SKM-1 treated with dmso at 0.1 percent for 144 hours (cell line): Measurements from ENCODE around the gene MRAP2.
"Not testable (repeated sequence)": the region's sequence is repeated elsewhere in the genome, so short reads cannot be mapped to it uniquely, and the experiment has no call there.

Experiments
- DNase-seq: peaks from one replicate; lab custom pipeline; 2025; ENCODE audit not compliant: unreplicated experiment; lab: John Stamatoyannopoulos, UW

Gene MRAP2

DNA sequence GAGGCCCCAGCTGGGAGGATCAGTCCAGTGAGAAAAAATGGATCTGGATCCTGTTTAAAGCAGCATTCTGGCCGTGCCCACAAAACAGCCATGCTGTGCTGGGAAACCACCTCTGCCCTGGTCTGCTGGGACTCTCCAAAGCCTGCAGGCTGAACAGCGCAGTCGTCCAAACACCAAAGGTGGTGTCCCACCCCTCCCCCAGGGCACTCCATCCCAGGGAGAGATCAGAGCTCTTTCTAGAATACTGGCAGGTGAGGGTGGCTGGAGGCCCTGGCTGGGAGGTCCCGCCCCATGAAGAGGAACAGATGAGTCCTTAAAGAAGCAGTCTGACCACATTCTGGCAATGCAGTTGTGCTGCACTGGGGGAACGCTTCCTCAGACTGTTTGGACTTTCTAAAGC, 84.6 kb downstream of the MRAP2 start:
- no peak for DNase-seq

DNA sequence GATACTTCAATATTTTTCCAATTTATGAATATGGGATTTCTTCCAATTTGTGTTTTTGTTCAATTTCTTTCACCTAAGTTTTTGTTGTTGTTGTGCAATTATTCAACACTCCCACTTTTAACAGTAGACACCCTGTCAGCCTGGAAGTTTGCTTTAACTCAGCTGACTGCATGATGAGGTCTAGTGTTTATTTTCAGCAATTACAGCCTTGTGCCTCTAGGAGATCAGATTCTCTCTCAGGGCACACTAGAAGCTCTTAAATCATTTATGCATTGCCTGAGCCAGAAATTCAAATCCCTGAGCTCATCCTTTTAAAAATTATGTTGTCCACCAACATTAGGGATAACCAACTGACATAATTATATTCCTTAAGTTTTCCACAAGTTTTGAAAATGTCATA, 85.7 kb downstream of the MRAP2 start:
- DNase-seq = no peak

DNA sequence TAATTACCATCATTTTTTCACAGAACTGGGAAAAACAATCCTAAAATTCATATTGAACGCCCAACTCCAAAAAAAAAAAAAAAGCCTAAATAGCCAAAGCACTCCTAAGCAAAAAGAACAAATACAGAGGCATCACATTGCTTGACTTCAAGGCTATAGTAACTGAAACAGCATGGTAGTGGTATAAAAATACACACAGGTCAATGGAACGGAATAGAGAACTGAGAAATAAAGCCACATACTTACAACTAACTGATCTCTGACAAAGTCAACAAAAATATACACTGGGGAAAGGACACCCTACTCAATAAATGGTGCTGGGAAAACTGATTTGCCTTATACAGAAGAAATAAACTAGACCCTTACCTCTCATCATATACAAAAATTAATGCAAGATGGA, 89.6 kb downstream of the MRAP2 start:
- DNase-seq = no peak

DNA sequence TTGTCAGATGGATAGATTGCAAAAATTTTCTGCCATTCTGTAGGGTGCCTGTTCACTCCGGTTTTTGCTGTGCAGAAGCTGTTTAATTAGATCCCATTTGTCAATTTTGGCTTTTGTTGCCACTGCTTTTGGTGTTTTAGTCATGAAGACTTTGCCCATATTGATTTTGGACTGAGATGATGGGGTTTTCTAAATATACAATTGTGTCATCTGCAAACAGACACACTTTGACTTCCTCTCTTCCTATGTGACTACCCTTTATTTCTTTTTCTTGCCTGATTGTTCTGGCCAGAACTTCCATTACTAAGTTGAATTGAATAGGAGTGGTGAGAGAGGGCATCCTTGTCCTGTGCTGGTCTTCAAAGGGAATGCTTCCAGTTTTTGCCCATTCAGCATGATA, 96.0 kb downstream of the MRAP2 start:
- DNase-seq = not testable (repeated sequence)

DNA sequence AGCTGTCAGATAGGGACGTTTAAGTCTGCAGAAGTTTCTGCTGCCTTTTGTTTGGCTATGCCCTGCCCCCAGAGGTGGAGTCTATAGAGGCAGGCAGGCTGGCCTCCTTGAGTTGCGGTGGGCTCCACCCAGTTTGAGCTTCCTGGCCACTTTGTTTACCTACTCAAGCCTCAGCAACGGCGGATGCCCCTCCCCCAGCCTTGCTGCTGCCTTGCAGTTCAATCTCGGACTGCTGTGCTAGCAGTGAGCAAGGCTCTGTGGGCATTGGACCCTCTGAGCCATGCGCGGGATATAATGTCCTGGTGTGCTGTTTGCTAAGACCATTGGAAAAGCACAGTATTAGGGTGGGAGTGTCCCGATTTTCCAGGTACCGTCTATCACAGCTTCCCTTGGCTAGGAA, 99.8 kb downstream of the MRAP2 start:
- DNase-seq = not testable (repeated sequence)

DNA sequence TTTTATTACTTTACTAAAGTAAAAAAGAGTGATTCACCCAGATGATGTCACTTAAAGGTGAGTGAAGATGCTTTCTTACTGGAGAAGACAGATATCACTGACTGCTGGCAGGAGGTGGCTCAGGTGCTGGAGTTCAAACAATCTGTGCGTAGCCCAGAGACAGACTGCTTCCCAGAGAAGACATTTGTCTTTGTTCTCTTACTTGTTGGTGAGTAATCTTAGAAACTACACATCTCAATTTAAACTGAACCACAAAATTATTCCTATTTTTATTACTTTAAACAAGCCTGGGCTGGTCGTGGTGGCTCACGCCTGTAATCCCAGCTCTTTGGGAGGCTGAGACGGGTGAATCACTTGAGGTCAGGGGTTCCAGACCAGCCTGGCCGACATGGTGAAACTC, 101.7 kb downstream of the MRAP2 start:
- DNase-seq = no peak

DNA sequence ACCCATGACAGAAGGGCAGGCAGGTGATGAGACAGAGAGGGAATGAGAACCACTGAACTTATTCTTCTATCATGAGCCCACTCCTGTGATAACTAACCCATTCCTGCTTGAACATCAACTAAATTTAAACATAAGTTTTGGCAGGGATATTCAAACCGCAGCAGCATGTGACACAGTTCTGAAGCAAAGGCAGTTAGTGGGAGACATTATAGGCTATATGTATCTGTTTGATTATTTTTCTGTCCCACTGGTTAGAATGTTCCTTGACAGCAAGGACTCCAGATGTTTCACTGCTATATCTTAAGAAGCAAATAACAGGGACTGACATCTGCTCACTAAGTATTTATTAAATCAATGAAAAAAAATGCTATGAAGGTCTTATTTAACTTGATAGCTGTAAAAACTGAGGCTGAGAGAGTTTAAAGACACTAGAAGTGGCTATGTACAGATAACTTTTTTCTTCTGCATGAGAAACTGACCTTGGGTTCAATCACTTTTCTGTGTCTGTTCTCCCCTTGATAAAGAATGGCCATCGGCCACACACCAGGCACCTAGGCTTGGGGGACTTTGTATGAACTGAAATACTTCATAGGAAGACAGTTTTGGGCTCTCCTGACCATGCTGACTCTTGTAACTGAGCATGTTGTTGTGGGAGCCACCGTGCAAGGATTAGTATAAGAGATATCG, 102.9 kb downstream of the MRAP2 start:
- no peak for DNase-seq

DNA sequence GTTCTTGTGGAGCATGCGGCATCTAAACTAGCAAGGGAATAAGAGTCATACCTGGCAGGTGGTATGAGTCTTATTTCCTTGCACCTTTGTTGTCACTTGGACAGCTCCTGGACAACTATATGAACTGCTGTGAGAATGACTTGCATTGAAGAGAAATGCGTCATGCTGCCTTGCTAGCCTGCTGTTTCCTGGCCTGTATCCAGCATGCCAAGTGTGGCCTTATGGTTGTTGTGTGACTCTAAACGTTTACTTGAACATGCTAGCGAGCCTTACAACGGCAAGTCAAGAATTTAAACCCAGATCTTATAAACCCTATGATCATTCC, 103.4 kb downstream of the MRAP2 start:
- no peak for DNase-seq

DNA sequence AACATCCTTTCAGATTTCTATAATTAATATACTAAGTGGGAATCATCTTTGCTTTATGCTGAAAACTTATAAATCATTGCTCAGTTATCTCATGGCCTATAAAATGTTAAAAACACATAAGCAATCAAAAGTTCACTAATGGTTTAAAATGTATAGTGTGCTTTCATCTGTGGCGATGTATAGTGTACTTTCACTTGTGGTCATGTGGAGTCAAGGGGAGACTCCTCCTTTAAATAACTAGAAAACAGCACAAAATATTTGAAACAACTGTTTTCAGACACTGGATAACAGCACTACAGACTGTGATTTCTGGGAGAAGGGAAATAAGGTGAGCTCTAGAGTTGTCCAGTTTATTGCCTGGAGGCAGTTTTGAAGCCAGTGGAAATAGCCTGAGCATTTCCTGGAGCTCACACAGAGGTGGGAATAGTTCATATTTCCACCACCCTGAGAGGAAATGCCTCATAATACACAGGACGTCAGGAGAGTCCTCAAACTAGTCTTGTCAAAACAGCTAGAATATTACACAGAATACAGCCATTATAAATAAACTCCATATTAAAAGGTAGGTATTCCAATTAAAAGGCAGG, 104.5 kb downstream of the MRAP2 start:
- DNase-seq = no peak

DNA sequence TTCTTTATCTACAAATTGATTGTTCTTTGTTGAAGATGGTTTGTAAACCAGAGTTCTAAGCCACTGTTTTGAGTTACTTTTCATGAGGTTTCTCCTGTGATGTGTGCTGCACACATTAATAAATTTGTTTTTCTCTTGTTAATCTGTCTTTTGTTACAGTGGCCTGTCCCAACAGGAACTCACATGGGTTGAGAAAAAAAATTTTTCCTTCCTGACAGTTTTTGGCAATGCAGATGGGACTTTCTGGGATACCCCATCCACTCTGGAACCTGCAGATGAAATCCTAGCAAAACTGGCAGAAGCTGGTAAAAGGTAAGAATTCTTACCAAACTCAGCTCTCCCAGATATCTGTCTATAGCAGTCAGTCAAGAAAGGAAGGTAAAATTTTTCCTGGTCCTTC, 105.7 kb downstream of the MRAP2 start:
- no peak for DNase-seq
